RWPE2 (cell line): ENCODE measurements around the gene LILRB1.

Experiments
- ATAC-seq: fragments of 200-7000 bp; cut with Tn5 transposase; 3 replicates; pipeline ENCODE4 v1.9.1; 2021; ENCODE audit warnings: low read depth
- DNase-seq: peaks from one replicate; pipeline ENCODE4 v3.0.0-alpha.2; 2020; ENCODE audit warnings: low spot score
- H3K27ac ChIP-seq: fragments of 450-650 bp; 2 replicates; pipeline ENCODE4 v1.5.1; 2017; ENCODE audit warnings: mild to moderate bottlenecking; ENCODE audit not compliant: poor library complexity, severe bottlenecking
- H3K27me3 ChIP-seq: fragments of 250-450 bp; sonication (Bioruptor Pico); 2 replicates; pipeline ENCODE4 v1.5.1; 2021; ENCODE audit warnings: mild to moderate bottlenecking, moderate library complexity; ENCODE audit not compliant: insufficient read depth, poor library complexity, severe bottlenecking
- H3K36me3 ChIP-seq: fragments of 250-450 bp; sonication (Bioruptor Pico); 2 replicates; pipeline ENCODE4 v1.5.1; 2020; ENCODE audit warnings: low read depth, mild to moderate bottlenecking, moderate library complexity
- H3K4me1 ChIP-seq: fragments of 250-450 bp; sonication (Bioruptor Pico); 2 replicates; pipeline ENCODE4 v1.5.1; 2021; ENCODE audit warnings: mild to moderate bottlenecking, moderate library complexity; ENCODE audit not compliant: insufficient read depth, poor library complexity, severe bottlenecking
- H3K4me3 ChIP-seq: fragments of 250-450 bp; sonication (Bioruptor Pico); 2 replicates; pipeline ENCODE4 v1.5.1; 2021; ENCODE audit warnings: mild to moderate bottlenecking, moderate library complexity; ENCODE audit not compliant: severe bottlenecking
- H3K9me3 ChIP-seq: fragments of 250-450 bp; sonication (Bioruptor Pico); 2 replicates; pipeline ENCODE4 v1.5.1; 2021; ENCODE audit warnings: mild to moderate bottlenecking, moderate library complexity; ENCODE audit not compliant: severe bottlenecking
- CTCF ChIP-seq: fragments of 450-650 bp; IDR thresholded peaks from one replicate; pipeline ENCODE4 v1.5.1; 2017; ENCODE audit warnings: mild to moderate bottlenecking, moderate library complexity; ENCODE audit not compliant: poor library complexity, severe bottlenecking

LILRB1 gene

GRCh38 chr19:54668353-54668752, 38.1 kb downstream of the LILRB1 start:
- no peaks in the 10 kb centered on the region for H3K27me3 ChIP-seq
- ATAC-seq (no peak), DNase-seq (no peak)
- no peaks in the 10 kb centered on the region for H3K9me3 ChIP-seq
- no peaks in the 10 kb centered on the region for H3K4me1 ChIP-seq
- H3K36me3 ChIP-seq, result no peaks in the 10 kb centered on the region
- H3K27ac ChIP-seq, result no peak overlapping the region
- no peak overlapping the region for H3K4me3 ChIP-seq
- TF ChIP-seq CTCF, result no peak

- H3K9me3 ChIP-seq, result no peaks in the 10 kb centered on the region
- H3K4me3 ChIP-seq, result no peak overlapping the region
- DNase-seq (no peak), ATAC-seq (no peak)
- H3K4me1 ChIP-seq, result no peaks in the 10 kb centered on the region
- H3K27me3 ChIP-seq, result no peaks in the 10 kb centered on the region
- H3K27ac ChIP-seq, result no peak overlapping the region
- H3K36me3 ChIP-seq, result no peaks in the 10 kb centered on the region
- no peak for TF ChIP-seq CTCF
These were observed 40.5 kb downstream of the LILRB1 start for GRCh38 chr19:54670576-54671357.

GRCh38 chr19:54673222-54673621, 42.9 kb downstream of the LILRB1 start:
- TF ChIP-seq CTCF, result no peak
- no peak overlapping the region for H3K27ac ChIP-seq
- no peaks in the 10 kb centered on the region for H3K36me3 ChIP-seq
- DNase-seq (no peak), ATAC-seq (no peak)
- no peaks in the 10 kb centered on the region for H3K27me3 ChIP-seq
- no peaks in the 10 kb centered on the region for H3K4me1 ChIP-seq
- no peak overlapping the region for H3K4me3 ChIP-seq
- H3K9me3 ChIP-seq, result no peaks in the 10 kb centered on the region

GRCh38 chr19:54674021-54674617, 43.8 kb downstream of the LILRB1 start:
- no peak overlapping the region for H3K4me3 ChIP-seq
- peak; percentile 86 for TF ChIP-seq CTCF
- H3K4me1 ChIP-seq, result no peaks in the 10 kb centered on the region
- no peak overlapping the region for H3K27ac ChIP-seq
- DNase-seq (no peak), ATAC-seq (no peak)
- no peaks in the 10 kb centered on the region for H3K9me3 ChIP-seq
- H3K27me3 ChIP-seq, result no peaks in the 10 kb centered on the region
- no peaks in the 10 kb centered on the region for H3K36me3 ChIP-seq
